Lung (tissue), 12 donors: ENCODE measurements around the gene PRKCE. TPM values are rescaled to one million over a fixed set of nuclear protein-coding genes. Genes with fewer than 3 reads are reported as not detected.

Experiments used
- ATAC-seq: fragments of 200-7000 bp; cut with Tn5 transposase; one replicate; pipeline ENCODE4 v1.9.1; 2020; ENCODE audit warnings: moderate number of reproducible peaks; ENCODE audit not compliant: insufficient read depth, low FRiP score
- DNase-seq, 3 donors: peaks; one replicate each; pipeline ENCODE4 v3.0.0-alpha.2; 2013 to 2017
- H3K27ac ChIP-seq, 2 donors: one replicate each; pipeline ENCODE4 v1.5.1; 2013; ENCODE audit warnings: mild to moderate bottlenecking in 2 of 2, moderate library complexity in 2 of 2, control low read depth in 1 of 2, inconsistent platforms in 1 of 2, low read depth in 1 of 2, low read length in 1 of 2
- H3K27me3 ChIP-seq, 3 donors: one replicate each; pipeline ENCODE4 v1.5.1; 2013; ENCODE audit warnings: low read length in 2 of 3; ENCODE audit not compliant: control insufficient read depth in 3 of 3, insufficient read depth in 3 of 3
- H3K36me3 ChIP-seq, 4 donors: one replicate each; pipeline ENCODE4 v1.5.1; 2013; ENCODE audit warnings: low read length in 4 of 4, mild to moderate bottlenecking in 1 of 4, moderate library complexity in 1 of 4; ENCODE audit not compliant: control insufficient read depth in 4 of 4, insufficient read depth in 4 of 4
- H3K4me1 ChIP-seq, 5 donors: one replicate each; pipeline ENCODE4 v1.5.1; 2013; ENCODE audit warnings: low read length in 5 of 5, mild to moderate bottlenecking in 2 of 5, moderate library complexity in 1 of 5; ENCODE audit not compliant: control insufficient read depth in 5 of 5, insufficient read depth in 5 of 5
- H3K4me3 ChIP-seq: one replicate; pipeline ENCODE4 v1.5.1; 2013; ENCODE audit warnings: mild to moderate bottlenecking, control low read depth, moderate library complexity
- H3K9ac ChIP-seq, 2 donors: one replicate each; pipeline ENCODE4 v1.5.1; 2013; ENCODE audit warnings: low read length in 2 of 2, control low read depth in 1 of 2; ENCODE audit not compliant: insufficient read depth in 1 of 2
- H3K9me3 ChIP-seq, 4 donors: one replicate each; pipeline ENCODE4 v1.5.1; 2013; ENCODE audit warnings: low read length in 3 of 4, mild to moderate bottlenecking in 1 of 4, moderate library complexity in 1 of 4; ENCODE audit not compliant: control insufficient read depth in 4 of 4, insufficient read depth in 3 of 4
- WGBS, 2 donors: extraction: QIAGEN DNeasy Blood & Tissue Kit; methylation state at CpG; one replicate each; pipeline ENCODE4 v1.1.7; 2013; 5-methylcytosine and 5-hydroxymethylcytosine counted together
- polyA plus RNA-seq, 2 donors: library from polyadenylated mRNA; stranded (reverse); fragments of 200-250 nt; gene quantifications; one replicate each; pipeline ENCODE4 v1.2.1, GENCODE V29; 2013
- total RNA-seq, 2 donors: library from RNA; depleted of rRNA in 1 of 2; stranded (reverse); fragments of >200 nt in 1 of 2; gene quantifications; one replicate each; pipeline ENCODE4 v1.2.1, GENCODE V29; 2014 to 2021
- TF ChIP-seq, protein P1 (sequence below): IDR thresholded peaks from 2 replicates; pipeline ENCODE4 v1.5.1; 2012; ENCODE audit warnings: mild to moderate bottlenecking; ENCODE audit errors: control extremely low read depth, extremely low read depth
- donor health status: control.
- donor health status: control.
- donor health status: Bipolar disorder and iron deficiency.
- donor health status: healthy.
- donor health status: DM: yes; HTN: yes; CAD: no.

PRKCE gene
- total and polyA plus RNA-seq, 4 donors, result 12.5 to 82.2 (median 32.1) TPM

DNA sequence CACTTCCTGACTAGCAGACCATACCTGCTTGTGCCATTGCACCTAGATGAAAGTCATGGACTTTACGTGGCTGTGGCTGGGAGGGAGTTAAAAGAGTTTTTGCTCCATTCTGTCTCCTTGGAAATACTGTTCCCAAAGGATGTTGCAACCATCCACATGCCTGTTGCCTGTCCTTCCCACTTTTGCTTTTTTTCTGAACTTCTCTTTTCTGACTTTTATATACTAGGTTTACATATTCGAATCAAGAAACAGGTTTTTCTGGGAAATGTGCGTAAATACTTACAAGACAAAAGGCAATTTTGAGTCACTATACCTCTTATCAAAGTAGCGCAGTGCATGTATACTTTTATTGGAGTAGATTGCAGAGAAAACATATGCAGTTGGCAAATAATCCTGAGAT, 244.8 kb downstream of the PRKCE start:
- no peak for ATAC-seq
- 49 to 55% methylated on average over 4 of the region's 4 CpGs for WGBS, 2 donors
- TF ChIP-seq, protein P1, sequence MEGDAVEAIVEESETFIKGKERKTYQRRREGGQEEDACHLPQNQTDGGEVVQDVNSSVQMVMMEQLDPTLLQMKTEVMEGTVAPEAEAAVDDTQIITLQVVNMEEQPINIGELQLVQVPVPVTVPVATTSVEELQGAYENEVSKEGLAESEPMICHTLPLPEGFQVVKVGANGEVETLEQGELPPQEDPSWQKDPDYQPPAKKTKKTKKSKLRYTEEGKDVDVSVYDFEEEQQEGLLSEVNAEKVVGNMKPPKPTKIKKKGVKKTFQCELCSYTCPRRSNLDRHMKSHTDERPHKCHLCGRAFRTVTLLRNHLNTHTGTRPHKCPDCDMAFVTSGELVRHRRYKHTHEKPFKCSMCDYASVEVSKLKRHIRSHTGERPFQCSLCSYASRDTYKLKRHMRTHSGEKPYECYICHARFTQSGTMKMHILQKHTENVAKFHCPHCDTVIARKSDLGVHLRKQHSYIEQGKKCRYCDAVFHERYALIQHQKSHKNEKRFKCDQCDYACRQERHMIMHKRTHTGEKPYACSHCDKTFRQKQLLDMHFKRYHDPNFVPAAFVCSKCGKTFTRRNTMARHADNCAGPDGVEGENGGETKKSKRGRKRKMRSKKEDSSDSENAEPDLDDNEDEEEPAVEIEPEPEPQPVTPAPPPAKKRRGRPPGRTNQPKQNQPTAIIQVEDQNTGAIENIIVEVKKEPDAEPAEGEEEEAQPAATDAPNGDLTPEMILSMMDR, result no peak
- peaks cover 9 to 39% (median 31%) of the 10 kb centered on the region in 5 donors for H3K4me1 ChIP-seq
- peak in 2 of 3 donors; percentile 55 to 71 for DNase-seq
- H3K36me3 ChIP-seq, result no peaks in the 10 kb centered on the region
- H3K4me3 ChIP-seq, result no peak overlapping the region
- no peaks in the 10 kb centered on the region for H3K9me3 ChIP-seq
- H3K27me3 ChIP-seq, result no peaks in the 10 kb centered on the region
- no peak overlapping the region for H3K9ac ChIP-seq
- peak overlapping the region in 1 of 2 donors; percentile 62 for H3K27ac ChIP-seq

DNA sequence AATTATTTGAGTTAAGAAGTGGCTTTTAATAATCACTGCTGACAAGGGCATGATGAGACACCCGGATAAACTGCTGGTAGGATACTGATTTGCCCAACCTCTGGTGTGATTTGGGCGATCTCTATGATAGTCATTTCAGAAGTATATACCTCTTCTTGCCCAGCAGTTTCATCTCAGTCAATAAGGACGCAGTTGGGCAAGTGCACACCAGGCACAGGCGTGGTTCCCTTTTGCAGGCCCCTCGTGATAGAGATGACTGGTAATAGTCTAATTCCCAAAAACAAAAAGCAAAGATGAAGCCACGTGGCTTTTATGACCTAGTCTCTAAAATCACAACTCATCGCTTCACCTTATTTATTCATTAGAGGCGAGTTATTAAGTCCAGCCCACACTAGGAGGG, 246.4 kb downstream of the PRKCE start:
- H3K4me3 ChIP-seq, result no peak overlapping the region
- 62 to 79% methylated on average over 8 of the region's 8 CpGs for WGBS, 2 donors
- H3K36me3 ChIP-seq, result no peaks in the 10 kb centered on the region
- TF ChIP-seq, protein P1, result no peak
- H3K27me3 ChIP-seq, result no peaks in the 10 kb centered on the region
- ATAC-seq (peak; percentile 35), DNase-seq (no peak)
- peaks cover 3 to 23% (median 18%) of the 10 kb centered on the region in 5 donors for H3K4me1 ChIP-seq
- no peaks in the 10 kb centered on the region for H3K9me3 ChIP-seq
- H3K27ac ChIP-seq, result no peak overlapping the region
- no peak overlapping the region for H3K9ac ChIP-seq

DNA sequence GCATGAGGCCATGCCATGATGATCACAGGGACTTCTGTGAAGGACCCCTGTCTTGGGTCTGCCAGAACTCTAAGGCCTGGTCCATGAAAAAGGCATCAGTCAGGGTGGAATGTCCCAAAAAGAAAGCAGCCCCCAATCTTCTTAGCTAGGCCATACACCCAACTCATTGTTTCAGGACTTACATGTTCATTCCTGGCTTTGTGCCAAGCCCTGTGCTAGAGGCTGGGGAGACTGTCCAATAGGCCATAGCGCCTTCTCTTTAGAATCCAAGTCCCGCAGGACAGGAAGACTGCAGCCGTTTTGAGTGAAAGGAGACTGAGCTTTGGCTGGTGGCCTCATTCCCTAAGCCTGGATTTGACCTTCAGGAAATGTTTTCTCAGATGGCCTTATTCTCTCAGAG, 247.3 kb downstream of the PRKCE start:
- H3K36me3 ChIP-seq, result no peaks in the 10 kb centered on the region
- DNase-seq, result peak in 2 of 3 donors; percentile 43 to 73
- H3K27ac ChIP-seq, result no peak overlapping the region
- no peak overlapping the region for H3K4me3 ChIP-seq
- H3K27me3 ChIP-seq, result no peaks in the 10 kb centered on the region
- H3K4me1 ChIP-seq, result peaks cover 3 to 20% (median 14%) of the 10 kb centered on the region in 5 donors
- TF ChIP-seq, protein P1, result no peak
- 73 to 77% methylated on average over 3 of the region's 3 CpGs for WGBS, 2 donors
- H3K9ac ChIP-seq, result no peak overlapping the region
- ATAC-seq, result no peak
- no peaks in the 10 kb centered on the region for H3K9me3 ChIP-seq

DNA sequence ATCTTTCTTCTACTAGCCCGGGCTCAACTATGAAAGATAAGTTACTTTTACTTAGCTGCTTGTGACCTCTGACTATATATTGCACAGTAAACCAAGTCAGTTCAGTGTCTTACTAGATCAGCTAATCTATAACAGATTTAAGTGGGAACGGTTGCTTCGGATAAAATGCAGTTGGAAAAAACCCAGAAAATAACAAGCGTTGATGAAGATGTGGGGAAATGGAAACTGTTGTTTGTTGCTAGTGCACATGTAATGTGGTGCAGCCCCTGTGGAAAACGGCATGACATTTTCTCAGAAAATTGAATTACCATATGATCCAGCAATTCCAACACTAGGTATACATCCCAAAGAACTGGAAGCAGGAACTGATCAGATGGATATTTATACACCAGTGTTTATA, 248.5 kb downstream of the PRKCE start:
- DNase-seq, result no peak
- no peak overlapping the region for H3K27ac ChIP-seq
- WGBS, 2 donors, result 91 to 92% methylated on average over 5 of the region's 5 CpGs
- H3K4me1 ChIP-seq, result peaks cover 3 to 26% (median 17%) of the 10 kb centered on the region in 5 donors
- ATAC-seq, result no peak
- H3K9me3 ChIP-seq, result no peaks in the 10 kb centered on the region
- no peak overlapping the region for H3K4me3 ChIP-seq
- TF ChIP-seq, protein P1, result no peak
- no peaks in the 10 kb centered on the region for H3K36me3 ChIP-seq
- no peaks in the 10 kb centered on the region for H3K27me3 ChIP-seq
- no peak overlapping the region for H3K9ac ChIP-seq
